HEK293 (cell line): Measurements from ENCODE around the gene KDM4C.

Experiments
- CTCF ChIA-PET: fragments of 350-600 bp; formaldehyde crosslinking; extraction: SDS; loops from one replicate; lab custom pipeline; 2021; ENCODE audit warnings: antibody characterized with exemption; lab: Yijun Ruan, JAX
- POLR2A ChIA-PET: fragments of 300-600 bp; formaldehyde crosslinking; extraction: SDS; loops from one replicate; lab custom pipeline; 2020; ENCODE audit warnings: antibody characterized with exemption, inconsistent platforms; lab: Yijun Ruan, JAX
- H3K27ac ChIP-seq: fragments of 200-500 bp; sonication (Bioruptor generic); 2 replicates; pipeline ENCODE4 v1.5.1; 2014; ENCODE audit warnings: low read depth, low read length, control low read depth, inconsistent platforms; ENCODE audit errors: extremely low read depth
- H3K36me3 ChIP-seq, 2 experiments: fragments of 200-500 bp in 1 of 2; sonication (Bioruptor generic) in 1 of 2; 1 replicate in 1 of 2; 2 replicates in 1 of 2; pipeline ENCODE4 v1.5.1; 2014 to 2017; ENCODE audit warnings: inconsistent platforms in 2 of 2, low read length in 2 of 2; ENCODE audit not compliant: control insufficient read depth in 2 of 2, insufficient read depth in 1 of 2
- H3K4me1 ChIP-seq: fragments of 200-500 bp; sonication (Bioruptor generic); 2 replicates; pipeline ENCODE4 v1.5.1; 2014; ENCODE audit warnings: mild to moderate bottlenecking, low read length, inconsistent platforms; ENCODE audit not compliant: control insufficient read depth, insufficient read depth
- H3K4me3 ChIP-seq: 2 replicates; pipeline ENCODE4 v1.5.1; 2011; ENCODE audit warnings: low read depth, mild to moderate bottlenecking, control low read depth, low read length, moderate library complexity
- H3K9me3 ChIP-seq: fragments of 200-500 bp; sonication (Bioruptor generic); 2 replicates; pipeline ENCODE4 v1.5.1; 2014; ENCODE audit warnings: low read depth, low read length, inconsistent platforms; ENCODE audit not compliant: control insufficient read depth, insufficient read depth
- FEZF1 ChIP-seq: fragments of 450-650 bp; formaldehyde crosslinking; IDR thresholded peaks from 2 replicates; pipeline ENCODE4 v1.5.1; 2016; ENCODE audit warnings: missing biosample characterization, missing genetic modification characterization
- GLIS1 ChIP-seq: fragments of 450-650 bp; formaldehyde crosslinking; IDR thresholded peaks from 2 replicates; pipeline ENCODE4 v1.5.1; 2016; ENCODE audit warnings: missing biosample characterization, missing genetic modification characterization
- OSR2 ChIP-seq: fragments of 450-650 bp; formaldehyde crosslinking; IDR thresholded peaks from 2 replicates; pipeline ENCODE4 v1.5.1; 2016; ENCODE audit warnings: missing biosample characterization, missing genetic modification characterization
- REPIN1 ChIP-seq: fragments of 450-650 bp; formaldehyde crosslinking; IDR thresholded peaks from 2 replicates; pipeline ENCODE4 v1.5.1; 2017; ENCODE audit warnings: missing biosample characterization, missing genetic modification characterization, low read depth
- SCRT1 ChIP-seq: fragments of 450-650 bp; formaldehyde crosslinking; IDR thresholded peaks from 2 replicates; pipeline ENCODE4 v1.5.1; 2016; ENCODE audit warnings: missing biosample characterization, missing genetic modification characterization, borderline replicate concordance
- SETDB1 ChIP-seq: IDR thresholded peaks from one replicate; pipeline ENCODE4 v1.6.1; 2017; ENCODE audit warnings: mild to moderate bottlenecking, low read length, moderate library complexity, mixed read lengths; ENCODE audit not compliant: insufficient read length
- SP2 ChIP-seq: fragments of 450-650 bp; formaldehyde crosslinking; IDR thresholded peaks from 2 replicates; pipeline ENCODE4 v1.5.1; 2016; ENCODE audit warnings: missing biosample characterization, missing genetic modification characterization
- ZBTB1 ChIP-seq: fragments of 450-650 bp; formaldehyde crosslinking; IDR thresholded peaks from 2 replicates; pipeline ENCODE4 v1.5.1; 2016; ENCODE audit warnings: missing biosample characterization, missing genetic modification characterization
- ZBTB48 ChIP-seq: fragments of 450-650 bp; formaldehyde crosslinking; IDR thresholded peaks from 2 replicates; pipeline ENCODE4 v1.5.1; 2016; ENCODE audit warnings: missing biosample characterization, missing genetic modification characterization
- ZFHX2 ChIP-seq: fragments of 450-650 bp; formaldehyde crosslinking; conservative IDR thresholded peaks from 2 replicates; pipeline ENCODE4 v1.5.1; 2016; ENCODE audit warnings: missing biosample characterization, missing genetic modification characterization
- ZFP3 ChIP-seq: fragments of 450-650 bp; formaldehyde crosslinking; IDR thresholded peaks from 2 replicates; pipeline ENCODE4 v1.5.1; 2016; ENCODE audit warnings: low read depth, missing biosample characterization, missing genetic modification characterization
- ZFP41 ChIP-seq: fragments of 450-650 bp; formaldehyde crosslinking; IDR thresholded peaks from 2 replicates; pipeline ENCODE4 v1.5.1; 2016; ENCODE audit warnings: missing biosample characterization, missing genetic modification characterization, borderline replicate concordance
- ZNF10 ChIP-seq: fragments of 450-650 bp; formaldehyde crosslinking; IDR thresholded peaks from 2 replicates; pipeline ENCODE4 v1.5.1; 2017; ENCODE audit warnings: missing biosample characterization, missing genetic modification characterization
- ZNF114 ChIP-seq: fragments of 450-650 bp; formaldehyde crosslinking; IDR thresholded peaks from 2 replicates; pipeline ENCODE4 v1.5.0; 2017; ENCODE audit warnings: missing biosample characterization, missing genetic modification characterization
- ZNF121 ChIP-seq: fragments of 450-650 bp; formaldehyde crosslinking; IDR thresholded peaks from 2 replicates; pipeline ENCODE4 v1.5.1; 2016; ENCODE audit warnings: missing biosample characterization, missing genetic modification characterization
- ZNF155 ChIP-seq: fragments of 450-650 bp; formaldehyde crosslinking; IDR thresholded peaks from 2 replicates; pipeline ENCODE4 v1.5.1; 2016; ENCODE audit warnings: missing biosample characterization, missing genetic modification characterization
- ZNF221 ChIP-seq: fragments of 450-650 bp; formaldehyde crosslinking; IDR thresholded peaks from 2 replicates; pipeline ENCODE4 v1.5.1; 2017; ENCODE audit warnings: missing biosample characterization, missing genetic modification characterization, borderline replicate concordance
- ZNF223 ChIP-seq: fragments of 450-650 bp; formaldehyde crosslinking; IDR thresholded peaks from 2 replicates; pipeline ENCODE4 v1.5.1; 2016; ENCODE audit warnings: missing biosample characterization, missing genetic modification characterization
- ZNF23 ChIP-seq: fragments of 450-650 bp; formaldehyde crosslinking; IDR thresholded peaks from 2 replicates; pipeline ENCODE4 v1.5.1; 2016; ENCODE audit warnings: missing biosample characterization, missing genetic modification characterization, borderline replicate concordance
- ZNF311 ChIP-seq: fragments of 450-650 bp; formaldehyde crosslinking; IDR thresholded peaks from 2 replicates; pipeline ENCODE4 v1.5.1; 2017; ENCODE audit warnings: missing biosample characterization, missing genetic modification characterization, borderline replicate concordance
- ZNF324 ChIP-seq: fragments of 450-650 bp; formaldehyde crosslinking; IDR thresholded peaks from 2 replicates; pipeline ENCODE4 v1.5.1; 2016; ENCODE audit warnings: missing biosample characterization, missing genetic modification characterization
- ZNF366 ChIP-seq: fragments of 450-650 bp; formaldehyde crosslinking; conservative IDR thresholded peaks from 2 replicates; pipeline ENCODE4 v1.5.1; 2016; ENCODE audit warnings: missing biosample characterization, missing genetic modification characterization
- ZNF426 ChIP-seq: fragments of 450-650 bp; formaldehyde crosslinking; IDR thresholded peaks from 2 replicates; pipeline ENCODE4 v1.5.1; 2017; ENCODE audit warnings: missing biosample characterization, missing genetic modification characterization, mild to moderate bottlenecking, inconsistent platforms, moderate library complexity
- ZNF610 ChIP-seq: fragments of 450-650 bp; formaldehyde crosslinking; IDR thresholded peaks from 2 replicates; pipeline ENCODE4 v1.5.1; 2016; ENCODE audit warnings: missing biosample characterization, missing genetic modification characterization, borderline replicate concordance
- ZNF623 ChIP-seq: fragments of 450-650 bp; formaldehyde crosslinking; IDR thresholded peaks from 2 replicates; pipeline ENCODE4 v1.5.1; 2016; ENCODE audit warnings: missing biosample characterization, missing genetic modification characterization
- ZNF76 ChIP-seq: fragments of 450-650 bp; formaldehyde crosslinking; IDR thresholded peaks from 2 replicates; pipeline ENCODE4; 2016; ENCODE audit warnings: low read depth, missing biosample characterization, missing genetic modification characterization, borderline replicate concordance
- ZNF777 ChIP-seq: fragments of 450-650 bp; formaldehyde crosslinking; IDR thresholded peaks from 2 replicates; pipeline ENCODE4 v1.5.1; 2017; ENCODE audit warnings: missing biosample characterization, missing genetic modification characterization, borderline replicate concordance
- ZNF837 ChIP-seq: fragments of 450-650 bp; formaldehyde crosslinking; IDR thresholded peaks from 2 replicates; pipeline ENCODE4 v1.5.1; 2016; ENCODE audit warnings: missing biosample characterization, missing genetic modification characterization
- ZSCAN16 ChIP-seq: fragments of 450-650 bp; formaldehyde crosslinking; IDR thresholded peaks from 2 replicates; pipeline ENCODE4 v1.5.1; 2016; ENCODE audit warnings: missing biosample characterization, missing genetic modification characterization
- ZSCAN23 ChIP-seq: fragments of 450-650 bp; formaldehyde crosslinking; IDR thresholded peaks from 2 replicates; pipeline ENCODE4 v1.5.1; 2016; ENCODE audit warnings: missing biosample characterization, missing genetic modification characterization
- TF ChIP-seq, protein P1 (sequence below): fragments of 450-650 bp; formaldehyde crosslinking; IDR thresholded peaks from 2 replicates; pipeline ENCODE4 v1.5.1; 2016; ENCODE audit warnings: missing biosample characterization, missing genetic modification characterization
- TF ChIP-seq, protein P2 (sequence below): fragments of 450-650 bp; formaldehyde crosslinking; IDR thresholded peaks from 2 replicates; pipeline ENCODE4 v1.5.1; 2016; ENCODE audit warnings: missing biosample characterization, missing genetic modification characterization

The KDM4C gene

DNA sequence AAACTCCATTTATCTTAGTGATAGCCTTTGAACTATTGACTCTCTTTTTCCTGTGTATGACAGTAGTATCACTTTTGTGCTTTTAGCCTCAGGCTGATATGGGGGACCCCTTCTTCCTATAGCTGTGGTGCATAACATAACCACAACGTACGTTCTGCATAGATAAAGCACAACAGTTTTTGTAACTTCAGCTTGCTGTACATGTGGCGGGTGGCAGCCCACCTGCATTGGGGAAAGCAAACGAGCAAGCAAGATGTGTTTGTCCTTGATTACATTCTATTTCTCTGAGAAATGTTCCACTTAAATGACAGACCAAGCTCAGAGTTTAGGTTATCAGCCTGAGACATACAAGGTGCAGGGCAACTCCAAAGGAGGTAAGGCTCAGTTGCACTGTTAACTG is 309.4 kb downstream of the KDM4C start (continued):
- TF ChIP-seq ZNF121 (no peak), ZNF221 (tag by site-specific recombination) (no peak), ZNF837 (no peak), SP2 (tag by site-specific recombination) (no peak), ZFHX2 (tag by site-specific recombination) (no peak), ZNF324 (no peak), ZNF76 (tag by site-specific recombination) (no peak)

DNA sequence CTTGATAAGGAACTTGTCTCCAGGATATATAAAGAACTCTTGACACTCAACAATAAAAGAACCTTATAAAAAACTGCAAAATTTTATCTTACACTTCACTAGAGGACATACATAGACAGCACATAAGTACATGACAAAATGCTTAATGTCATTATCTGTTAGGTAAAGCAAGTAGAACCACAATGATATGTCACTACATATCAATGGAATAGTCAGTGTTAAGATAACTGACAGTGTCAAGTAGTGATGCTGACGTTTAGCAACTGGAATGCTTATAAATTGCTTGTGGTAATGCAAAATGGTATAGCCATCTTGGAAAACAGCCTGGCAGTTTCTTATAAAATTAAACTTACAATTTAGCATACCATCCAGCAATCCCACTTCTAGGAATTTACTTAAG is 314.1 kb downstream of the KDM4C start:
- ChIA-PET POLR2A (no interaction called here), CTCF (no interaction called here)
- Histone ChIP-seq H3K4me3 (no peak overlapping the region), H3K9me3 (no peaks in the 10 kb centered on the region)
- TF ChIP-seq, protein P1, sequence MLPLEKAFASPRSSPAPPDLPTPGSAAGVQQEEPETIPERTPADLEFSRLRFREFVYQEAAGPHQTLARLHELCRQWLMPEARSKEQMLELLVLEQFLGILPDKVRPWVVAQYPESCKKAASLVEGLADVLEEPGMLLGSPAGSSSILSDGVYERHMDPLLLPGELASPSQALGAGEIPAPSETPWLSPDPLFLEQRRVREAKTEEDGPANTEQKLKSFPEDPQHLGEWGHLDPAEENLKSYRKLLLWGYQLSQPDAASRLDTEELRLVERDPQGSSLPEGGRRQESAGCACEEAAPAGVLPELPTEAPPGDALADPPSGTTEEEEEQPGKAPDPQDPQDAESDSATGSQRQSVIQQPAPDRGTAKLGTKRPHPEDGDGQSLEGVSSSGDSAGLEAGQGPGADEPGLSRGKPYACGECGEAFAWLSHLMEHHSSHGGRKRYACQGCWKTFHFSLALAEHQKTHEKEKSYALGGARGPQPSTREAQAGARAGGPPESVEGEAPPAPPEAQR = no peak
- no peak for TF ChIP-seq ZNF311 (tag by site-specific recombination)
- TF ChIP-seq ZFP41 (tag by site-specific recombination) = no peak
- no peak for TF ChIP-seq ZSCAN16 (tag by site-specific recombination)
- TF ChIP-seq ZNF366 = no peak
- TF ChIP-seq ZSCAN23 (tag by site-specific recombination) = no peak
- no peak for TF ChIP-seq ZNF223
- no peak for TF ChIP-seq ZNF23
- TF ChIP-seq REPIN1 (tag by site-specific recombination) = no peak
- TF ChIP-seq ZNF837 = no peak
- no peak for TF ChIP-seq OSR2 (tag by site-specific recombination)
- TF ChIP-seq ZBTB1 (tag by site-specific recombination) = no peak
- no peak for TF ChIP-seq GLIS1 (tag by site-specific recombination)
- no peak for TF ChIP-seq ZNF610
- no peak for TF ChIP-seq ZNF114
- TF ChIP-seq, all 188 proteins: peak for 0
- Histone ChIP-seq H3K27ac (no peak overlapping the region), H3K4me1 (no peaks in the 10 kb centered on the region), H3K36me3 (peaks cover 0 to 2% of the 10 kb centered on the region in 2 experiments; a peak in 1 of 3 replicates)

DNA sequence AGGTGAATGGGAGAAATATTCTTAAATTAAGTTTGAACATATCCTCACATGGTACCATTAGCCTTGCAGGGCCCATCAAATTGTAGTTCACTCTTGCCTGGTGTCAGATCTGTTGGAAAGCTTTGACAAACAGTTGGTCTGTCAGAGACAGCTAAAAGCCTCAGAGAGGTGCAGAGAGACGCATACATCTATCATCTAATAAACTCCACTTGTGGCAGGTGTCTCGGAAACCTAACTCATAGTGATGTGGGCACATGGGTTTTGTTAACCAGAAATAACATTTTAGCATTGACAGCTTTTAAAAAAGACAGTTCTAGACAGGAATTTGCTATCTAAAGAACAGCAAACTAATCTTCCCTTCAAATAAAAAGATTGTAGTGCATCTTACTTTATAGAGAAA is 315.9 kb downstream of the KDM4C start:
- CTCF ChIA-PET = interaction anchor here (0.6 to 1.8 kb wide), 2 partner anchors 21 to 315 kb away, joined by 3 to 6 read pairs; no protein-coding TSS in a partner anchor
- POLR2A ChIA-PET = no interaction called here
- no peaks in the 10 kb centered on the region for H3K9me3 ChIP-seq

DNA sequence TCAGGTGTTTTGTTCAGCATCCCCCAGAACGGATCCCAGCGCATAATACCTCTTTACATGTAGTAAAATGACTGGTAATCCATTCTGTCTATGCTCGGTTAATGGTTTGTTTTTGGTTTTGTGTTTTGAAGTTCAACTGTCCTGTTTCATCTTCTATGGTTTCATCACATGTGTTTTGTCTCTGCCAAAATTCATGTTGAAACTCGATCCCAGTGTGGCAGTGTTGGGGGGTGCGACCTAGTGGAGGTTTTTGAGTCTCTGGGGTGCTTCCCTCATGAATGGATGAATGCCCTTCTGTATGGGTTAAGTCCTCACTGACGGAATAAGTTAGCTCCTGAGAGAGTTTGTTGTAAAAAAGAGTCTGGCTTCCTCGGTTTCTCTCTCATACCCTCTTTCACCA is 317.4 kb downstream of the KDM4C start:
- TF ChIP-seq, protein P2, sequence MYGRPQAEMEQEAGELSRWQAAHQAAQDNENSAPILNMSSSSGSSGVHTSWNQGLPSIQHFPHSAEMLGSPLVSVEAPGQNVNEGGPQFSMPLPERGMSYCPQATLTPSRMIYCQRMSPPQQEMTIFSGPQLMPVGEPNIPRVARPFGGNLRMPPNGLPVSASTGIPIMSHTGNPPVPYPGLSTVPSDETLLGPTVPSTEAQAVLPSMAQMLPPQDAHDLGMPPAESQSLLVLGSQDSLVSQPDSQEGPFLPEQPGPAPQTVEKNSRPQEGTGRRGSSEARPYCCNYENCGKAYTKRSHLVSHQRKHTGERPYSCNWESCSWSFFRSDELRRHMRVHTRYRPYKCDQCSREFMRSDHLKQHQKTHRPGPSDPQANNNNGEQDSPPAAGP = no peak
- TF ChIP-seq ZBTB48 (tag by site-specific recombination) = no peak
- TF ChIP-seq SETDB1 = no peak
- no peak for TF ChIP-seq SP2 (tag by site-specific recombination)
- TF ChIP-seq ZFP3 (tag by site-specific recombination) = no peak
- TF ChIP-seq, all 188 proteins: peak for 0
- CTCF ChIA-PET = interaction anchor here (1.0 kb wide), 1 partner anchor 61 kb away, joined by 3 read pairs; no protein-coding TSS in a partner anchor
- POLR2A ChIA-PET = no interaction called here

More for the DNA sequence above, 315.9 kb downstream of the KDM4C start:
- TF ChIP-seq ZNF155 = no peak
- TF ChIP-seq ZNF623 (tag by site-specific recombination) = no peak
- TF ChIP-seq ZNF777 (tag by site-specific recombination) = no peak
- TF ChIP-seq FEZF1 (tag by site-specific recombination) = no peak
- no peak for TF ChIP-seq ZNF426 (tag by site-specific recombination)
- no peak for TF ChIP-seq ZNF10 (tag by site-specific recombination)
- TF ChIP-seq SCRT1 (tag by site-specific recombination) = no peak
- Histone ChIP-seq H3K36me3 (peaks cover 0 to 7% of the 10 kb centered on the region in 2 experiments; a peak in 1 of 3 replicates), H3K4me1 (no peaks in the 10 kb centered on the region), H3K27ac (no peak overlapping the region), H3K4me3 (no peak overlapping the region)

More for the DNA sequence above, 317.4 kb downstream of the KDM4C start:
- no peaks in the 10 kb centered on the region for H3K9me3 ChIP-seq
- H3K4me3 ChIP-seq = no peak overlapping the region
- H3K27ac ChIP-seq = no peak overlapping the region
- no peaks in the 10 kb centered on the region for H3K4me1 ChIP-seq
- peaks cover 0 to 7% of the 10 kb centered on the region in 2 experiments; a peak in 1 of 3 replicates for H3K36me3 ChIP-seq
